ENCODE data around the gene ANKRD45.
"Not testable (repeated sequence)": the region's sequence is repeated elsewhere in the genome, so short reads cannot be mapped to it uniquely, and the experiment has no call there.

ANKRD45 gene

GRCh38 chr1:173568483-173568882, 101.2 kb downstream of the ANKRD45 start:
- DNase-seq: no peak

- DNase-seq: not testable (repeated sequence)
Measured at GRCh38 chr1:173563846-173564245, 105.8 kb downstream of the ANKRD45 start.

GRCh38 chr1:173562813-173563212, 106.8 kb downstream of the ANKRD45 start:
- DNase-seq: no peak

- no peak for DNase-seq
Measured at GRCh38 chr1:173561263-173561662, 108.4 kb downstream of the ANKRD45 start.

GRCh38 chr1:173560285-173560880, 109.3 kb downstream of the ANKRD45 start:
- no peak for DNase-seq
